ENCODE measurements around the gene ADAMTSL2. TPM values are rescaled to one million over a fixed set of nuclear protein-coding genes. Genes with fewer than 3 reads are reported as not detected.

The ADAMTSL2 gene
- total RNA-seq = 0.16 and 0.20 TPM in 2 replicates
- long read RNA-seq = 0 reads

DNA sequence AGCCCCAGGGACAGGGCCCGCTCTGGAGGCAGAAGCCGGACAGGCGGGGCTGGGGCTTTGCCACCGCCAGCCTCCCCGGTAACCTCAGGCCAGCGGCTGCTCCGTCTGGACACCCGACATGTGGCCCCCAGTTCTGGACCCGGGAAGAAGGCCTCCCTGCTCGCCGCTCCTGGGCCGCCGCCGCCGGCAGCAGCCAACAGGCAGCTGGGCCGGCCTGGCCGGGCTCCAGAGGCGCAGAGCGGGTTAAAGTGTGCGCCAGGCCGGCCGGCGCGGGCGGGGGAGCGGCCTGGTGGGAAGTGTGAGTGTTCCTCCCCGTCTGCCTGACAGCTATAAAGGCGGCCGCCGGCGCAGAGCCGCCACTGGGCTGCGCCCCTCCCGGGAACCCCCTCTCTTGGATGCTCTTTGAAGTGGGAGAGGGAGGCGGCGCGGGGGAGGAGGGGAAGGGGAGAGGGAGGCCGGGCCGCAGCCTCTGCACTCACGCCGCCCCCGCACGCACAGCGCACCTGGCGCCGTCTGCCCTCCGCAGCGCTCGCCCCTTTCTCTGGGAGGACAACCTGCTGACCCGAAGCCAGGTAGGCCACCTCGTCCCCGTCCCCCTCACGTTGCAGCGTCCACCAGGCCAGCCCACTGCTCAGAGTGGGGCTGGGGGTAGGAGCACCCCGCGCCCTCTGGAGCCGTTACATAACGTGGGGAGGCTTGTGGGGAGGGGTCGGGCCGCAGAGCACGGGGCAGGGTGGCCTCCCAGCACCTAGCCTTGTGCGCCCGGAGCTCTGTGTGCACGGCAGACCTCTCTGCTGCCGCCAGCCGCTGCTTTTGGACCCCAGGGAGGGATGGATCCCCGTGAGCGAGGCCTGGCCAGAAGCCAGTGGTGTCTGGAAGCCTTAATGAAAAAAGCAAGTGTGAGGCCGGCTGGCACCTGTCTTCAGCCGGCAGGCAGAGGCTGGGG is at the start of gene ADAMTSL2:
TSS of gene ADAMTSL2 (plus strand) at position 359 of the 946 bp plus-strand sequence. CDS start 2,009 bp downstream, outside the sequence.
- H3K36me3 Mint-ChIP-seq (ENCODE audit: low read depth) = no peaks in the 10 kb centered on the region
- peaks cover 15% of the 10 kb centered on the region for H3K27me3 Mint-ChIP-seq (ENCODE audit: low read depth)
- peaks cover 12% of the 10 kb centered on the region for H3K4me1 Mint-ChIP-seq
- no peak within 1 kb of the TSS for H3K27ac Mint-ChIP-seq (ENCODE audit: unreplicated experiment)
- TF ChIP-seq, protein P1, sequence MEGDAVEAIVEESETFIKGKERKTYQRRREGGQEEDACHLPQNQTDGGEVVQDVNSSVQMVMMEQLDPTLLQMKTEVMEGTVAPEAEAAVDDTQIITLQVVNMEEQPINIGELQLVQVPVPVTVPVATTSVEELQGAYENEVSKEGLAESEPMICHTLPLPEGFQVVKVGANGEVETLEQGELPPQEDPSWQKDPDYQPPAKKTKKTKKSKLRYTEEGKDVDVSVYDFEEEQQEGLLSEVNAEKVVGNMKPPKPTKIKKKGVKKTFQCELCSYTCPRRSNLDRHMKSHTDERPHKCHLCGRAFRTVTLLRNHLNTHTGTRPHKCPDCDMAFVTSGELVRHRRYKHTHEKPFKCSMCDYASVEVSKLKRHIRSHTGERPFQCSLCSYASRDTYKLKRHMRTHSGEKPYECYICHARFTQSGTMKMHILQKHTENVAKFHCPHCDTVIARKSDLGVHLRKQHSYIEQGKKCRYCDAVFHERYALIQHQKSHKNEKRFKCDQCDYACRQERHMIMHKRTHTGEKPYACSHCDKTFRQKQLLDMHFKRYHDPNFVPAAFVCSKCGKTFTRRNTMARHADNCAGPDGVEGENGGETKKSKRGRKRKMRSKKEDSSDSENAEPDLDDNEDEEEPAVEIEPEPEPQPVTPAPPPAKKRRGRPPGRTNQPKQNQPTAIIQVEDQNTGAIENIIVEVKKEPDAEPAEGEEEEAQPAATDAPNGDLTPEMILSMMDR (conservative IDR thresholded peaks at IDR 0.05) = no peak
- no peaks in the 10 kb centered on the region for H3K9me3 Mint-ChIP-seq
- H3K4me3 Mint-ChIP-seq = peak within 1 kb of the TSS; percentile 28
- DNase-seq (ENCODE audit: low read depth, low spot score) = peak; percentile 39

DNA sequence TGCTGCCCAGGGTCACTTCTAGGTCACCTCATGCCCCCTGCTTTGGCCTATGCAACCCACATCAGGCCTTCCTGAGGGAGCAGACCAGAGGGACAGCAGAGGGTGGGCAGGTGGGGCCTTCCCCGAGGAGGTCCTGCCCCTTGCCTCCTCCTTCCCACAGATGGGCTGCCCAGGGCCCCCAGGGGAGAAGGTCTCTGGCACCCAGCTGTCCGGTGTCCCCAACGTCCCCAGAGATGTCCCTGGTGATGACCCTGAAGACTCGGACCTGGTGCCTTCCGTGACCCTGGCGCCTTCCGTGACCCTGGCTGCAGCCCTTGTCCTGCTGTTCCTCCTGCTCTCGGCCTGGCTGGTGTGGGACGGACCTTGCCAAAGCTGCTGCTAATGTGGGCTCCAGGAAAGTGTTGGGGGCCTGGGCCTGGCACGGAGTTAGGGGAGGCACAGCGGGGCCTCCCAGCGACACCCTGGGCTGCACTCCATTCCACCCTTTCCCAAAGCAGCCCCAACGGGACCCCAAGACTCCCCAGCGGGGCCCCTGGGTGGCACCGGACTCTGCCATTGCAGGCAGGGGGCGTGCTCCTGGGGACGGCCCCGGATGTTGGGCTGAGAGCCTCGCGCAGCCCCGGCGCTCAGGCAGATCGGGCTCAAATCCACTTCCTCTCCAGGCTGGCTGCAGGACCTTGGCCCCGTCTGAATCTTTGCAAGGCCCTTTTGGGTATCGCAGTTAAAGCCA is 48.8 kb upstream of the ADAMTSL2 start:
- Mint-ChIP-seq H3K27ac (ENCODE audit: unreplicated experiment) (no peak overlapping the region), H3K4me1 (no peaks in the 10 kb centered on the region), H3K36me3 (ENCODE audit: low read depth) (no peaks in the 10 kb centered on the region), H3K9me3 (no peaks in the 10 kb centered on the region), H3K4me3 (peak overlapping the region; percentile 17), H3K27me3 (ENCODE audit: low read depth) (no peaks in the 10 kb centered on the region)
- TF ChIP-seq, protein P1 (conservative IDR thresholded peaks at IDR 0.05) = no peak
- no peak for DNase-seq (ENCODE audit: low read depth, low spot score)

DNA sequence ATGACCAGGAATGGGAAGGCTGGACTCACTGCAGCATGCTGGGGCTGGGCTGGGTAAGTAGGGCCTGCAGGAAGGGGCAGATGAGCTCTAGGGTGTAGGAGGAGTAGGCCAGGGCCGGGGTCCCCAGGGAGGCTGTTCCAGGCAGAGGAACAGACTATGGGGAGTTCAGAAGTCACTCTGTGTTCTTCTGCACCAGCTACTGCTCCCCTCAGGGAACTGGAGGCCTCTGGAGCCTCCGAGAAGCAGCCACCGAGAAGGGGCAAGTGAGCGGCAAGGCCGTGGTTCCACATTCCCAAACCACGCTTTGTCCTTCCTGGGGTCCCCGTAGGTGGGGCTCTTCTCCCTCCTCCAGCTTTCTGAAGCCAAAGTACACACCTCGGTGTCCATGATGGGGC is 47.2 kb upstream of the ADAMTSL2 start:
- no peak for DNase-seq (ENCODE audit: low read depth, low spot score)
- no peak overlapping the region for H3K27ac Mint-ChIP-seq (ENCODE audit: unreplicated experiment)
- TF ChIP-seq, protein P1 (conservative IDR thresholded peaks at IDR 0.05) = no peak
- no peaks in the 10 kb centered on the region for H3K4me1 Mint-ChIP-seq
- H3K27me3 Mint-ChIP-seq (ENCODE audit: low read depth) = no peaks in the 10 kb centered on the region
- H3K36me3 Mint-ChIP-seq (ENCODE audit: low read depth) = no peaks in the 10 kb centered on the region
- no peak overlapping the region for H3K4me3 Mint-ChIP-seq
- no peaks in the 10 kb centered on the region for H3K9me3 Mint-ChIP-seq

DNA sequence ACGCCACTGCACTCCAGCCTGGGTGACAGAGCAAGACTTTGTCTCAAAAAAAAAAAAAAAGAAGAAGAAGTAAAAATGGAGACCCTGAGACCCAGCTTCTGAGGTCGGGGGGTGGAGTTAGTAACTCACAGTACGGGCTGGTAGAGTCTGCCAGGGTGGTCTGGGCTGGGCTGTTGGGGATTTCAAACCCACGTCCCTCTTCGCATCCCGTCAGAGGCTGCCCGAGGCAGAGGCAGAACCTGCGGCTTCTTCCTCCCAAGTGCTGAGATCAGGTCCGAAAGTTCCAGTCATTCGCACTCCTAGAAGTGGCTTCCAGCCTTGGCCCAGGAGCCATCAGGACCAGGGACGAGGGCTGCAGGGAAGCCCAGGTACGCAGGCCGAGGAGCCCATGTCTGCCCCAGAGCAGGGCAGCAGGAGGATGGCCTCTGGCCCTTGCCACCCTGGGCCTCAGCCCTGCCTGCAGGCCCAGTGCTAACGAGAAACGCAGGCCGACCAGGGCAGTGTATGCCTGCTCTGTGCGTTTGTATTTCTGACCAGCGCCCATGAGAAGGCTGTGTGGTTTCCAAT is 45.7 kb upstream of the ADAMTSL2 start:
- Mint-ChIP-seq H3K36me3 (ENCODE audit: low read depth) (no peaks in the 10 kb centered on the region), H3K27ac (ENCODE audit: unreplicated experiment) (no peak overlapping the region), H3K4me3 (no peak overlapping the region), H3K4me1 (no peaks in the 10 kb centered on the region), H3K9me3 (no peaks in the 10 kb centered on the region), H3K27me3 (ENCODE audit: low read depth) (no peaks in the 10 kb centered on the region)
- DNase-seq (ENCODE audit: low read depth, low spot score) = no peak
- TF ChIP-seq, protein P1 (conservative IDR thresholded peaks at IDR 0.05) = no peak
